Stimulated activated CD8-positive, alpha-beta memory T cell treated with anti-CD3 and anti-CD28 coated beads, Interleukin-7, amount 100 ng/mL, for 48 hours (primary cell): ENCODE results near the gene GATB.

Experiments
- DNase-seq, 2 donors: peaks; one replicate each; pipeline ENCODE4 v3.0.0-alpha.2; 2020; ENCODE audit warnings: low read depth in 1 of 2; ENCODE audit errors: extremely low read depth in 1 of 2

GATB gene

GRCh38 chr4:151656058-151656457 lies 104.7 kb downstream of the GATB start:
- no peak for DNase-seq

- no peak for DNase-seq
Observed at GRCh38 chr4:151653548-151653918, 107.3 kb downstream of the GATB start.

- no peak for DNase-seq
Observed at GRCh38 chr4:151652841-151653547, 107.8 kb downstream of the GATB start.

- DNase-seq: no peak
Observed at GRCh38 chr4:151651496-151651895, 109.3 kb downstream of the GATB start.

- no peak for DNase-seq
Observed at GRCh38 chr4:151649479-151649878, 111.3 kb downstream of the GATB start.

GRCh38 chr4:151646322-151646721 lies 114.5 kb downstream of the GATB start:
- DNase-seq: no peak

- DNase-seq: no peak
Observed at GRCh38 chr4:151644622-151645021, 116.2 kb downstream of the GATB start.

GRCh38 chr4:151643564-151643963 lies 117.2 kb downstream of the GATB start:
- DNase-seq: no peak

GRCh38 chr4:151641983-151642382 lies 118.8 kb downstream of the GATB start:
- no peak for DNase-seq

- no peak for DNase-seq
Observed at GRCh38 chr4:151641167-151641566, 119.6 kb downstream of the GATB start.

- DNase-seq: no peak
Observed at GRCh38 chr4:151640381-151640780, 120.4 kb downstream of the GATB start.

GRCh38 chr4:151638295-151638858 lies 122.4 kb downstream of the GATB start:
- DNase-seq: no peak

- no peak for DNase-seq
Observed at GRCh38 chr4:151631349-151631748, 129.5 kb downstream of the GATB start.

- no peak for DNase-seq
Observed at GRCh38 chr4:151629097-151629783, 131.6 kb downstream of the GATB start.

GRCh38 chr4:151628001-151628608 lies 132.7 kb downstream of the GATB start:
- no peak for DNase-seq

- DNase-seq: no peak
Observed at GRCh38 chr4:151627491-151627890, 133.3 kb downstream of the GATB start.

- no peak for DNase-seq
Observed at GRCh38 chr4:151626751-151627150, 134.1 kb downstream of the GATB start.

- DNase-seq: no peak
Observed at GRCh38 chr4:151626228-151626627, 134.6 kb downstream of the GATB start.

- no peak for DNase-seq
Observed at GRCh38 chr4:151624626-151625565, 135.9 kb downstream of the GATB start.
